22Rv1 (cell line): Measurements from ENCODE around the gene UBE4B.

Experiments used
- CTCF ChIP-seq: fragments of 450-650 bp; IDR thresholded peaks from 2 replicates; pipeline ENCODE4 v1.5.1; 2017; ENCODE audit warnings: mild to moderate bottlenecking
- ZFX ChIP-seq: fragments of 450-650 bp; IDR thresholded peaks from 2 replicates; pipeline ENCODE4 v1.6.1; 2017; ENCODE audit warnings: antibody characterized with exemption, borderline replicate concordance

GRCh38 chr1:10065760-10066159 lies 33.0 kb downstream of the UBE4B start:
- no peak for TF ChIP-seq CTCF
- TF ChIP-seq ZFX: no peak
